ENCODE measurements around the gene TBL1Y. TPM values are rescaled to one million over a fixed set of nuclear protein-coding genes. Genes with fewer than 3 reads are reported as not detected.

The TBL1Y gene
- total RNA-seq (2022; extraction: Qiagen RNA extraction; ENCODE audit: low read depth): not detected in 5 replicates

DNA sequence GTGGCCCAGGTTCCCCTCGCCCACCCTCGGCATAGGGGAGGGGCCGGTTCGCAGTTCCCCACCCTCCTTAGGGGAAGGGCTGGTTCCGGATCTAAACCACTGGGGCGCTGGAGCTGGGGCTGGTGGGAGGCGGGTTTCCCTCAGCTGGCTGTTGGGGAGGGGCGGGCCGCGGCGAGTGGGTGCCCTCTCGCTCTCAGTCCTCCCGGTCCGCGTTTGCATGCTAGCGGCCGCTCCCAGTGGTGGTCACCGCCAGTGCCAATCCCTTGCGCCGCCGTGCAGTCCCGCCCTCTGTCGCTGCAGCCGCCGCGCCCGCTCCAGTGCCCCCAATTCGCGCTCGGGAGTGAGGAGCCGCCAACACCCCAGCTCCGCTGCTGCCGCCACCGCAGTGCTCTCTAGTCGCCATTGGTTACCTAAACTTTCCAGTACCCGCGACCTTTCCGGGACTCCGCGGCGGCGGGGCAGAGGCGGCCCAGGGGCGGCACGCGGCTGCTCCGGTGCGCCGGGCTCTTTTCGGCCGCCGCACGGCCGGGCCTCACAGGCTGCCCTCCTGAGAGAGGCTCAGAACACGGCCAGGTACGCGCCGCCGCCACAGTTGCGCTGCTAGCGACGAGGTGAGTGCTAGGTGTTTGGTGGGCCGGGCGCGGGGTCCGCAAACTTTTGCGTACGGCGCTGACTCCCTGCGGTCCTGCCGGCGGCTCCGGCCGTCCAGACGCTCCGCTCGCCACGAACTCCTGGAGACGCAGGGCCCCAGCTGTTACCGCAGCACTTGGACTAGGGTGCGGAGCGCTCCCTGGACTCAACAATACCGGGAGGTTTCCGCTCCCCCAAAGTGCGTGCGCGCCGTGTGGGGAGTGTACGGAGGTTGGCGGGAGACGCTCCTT, at the start of gene TBL1Y:
TSS of gene TBL1Y (plus strand) at position 326 of the 881 bp plus-strand sequence. CDS start 114,388 bp downstream, outside the sequence.

DNA sequence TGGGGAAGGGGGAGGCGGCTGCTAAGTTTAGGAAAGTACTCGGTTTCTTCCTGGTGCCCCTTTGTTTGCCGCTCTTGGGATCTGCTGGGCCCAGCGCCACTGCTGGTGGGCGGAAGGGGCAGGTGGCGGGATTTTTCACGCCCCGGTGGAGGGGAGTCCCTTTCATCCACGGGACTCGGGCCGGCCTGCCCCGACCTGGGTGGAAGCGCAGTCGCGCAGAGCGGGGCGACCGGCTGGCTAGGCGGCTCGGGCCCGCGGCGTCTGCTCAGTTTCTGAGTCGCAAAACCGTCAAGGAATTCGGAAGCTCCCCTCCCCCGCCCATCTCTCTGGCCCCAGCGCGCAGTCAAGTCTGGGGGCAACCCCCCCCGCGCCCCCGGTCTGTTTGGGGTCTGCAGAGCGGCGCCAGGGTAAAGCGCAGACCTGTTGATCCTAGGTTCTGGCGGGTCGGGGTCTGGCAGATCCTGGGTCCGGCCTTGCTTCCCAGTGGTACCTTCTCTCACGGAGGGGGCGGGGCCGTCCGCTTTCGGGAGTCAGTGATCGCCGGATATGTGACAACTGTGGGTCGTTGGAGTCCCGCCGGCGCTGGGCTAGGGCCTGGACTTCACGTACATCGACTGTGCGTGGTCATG, 870 bp downstream of the TBL1Y start, which contains the start of gene AMELY:
TSS of gene AMELY (minus strand) at position 500 of the 629 bp plus-strand sequence. CDS start 39,144 bp downstream, outside the sequence.

Other genes starting within 250 kb of the TBL1Y start
- not detected in 5 replicates for gene AMELY, start 1.1 kb downstream of the TBL1Y start, total RNA-seq (2022; extraction: Qiagen RNA extraction; ENCODE audit: low read depth)

Measured in A549 treated with CpdA at 1 μM for 4 hours (cell line).